Measurements from ENCODE around the gene C17orf100. TPM values are rescaled to one million over a fixed set of nuclear protein-coding genes. Genes with fewer than 3 reads are reported as not detected.
A peak's percentile ranks its signal among the peaks of the same experiment; 100 is the strongest.

C17orf100 gene
- total RNA-seq = 1 to 10 TPM; 1.1 to 1.4 TPM

- peak; percentile 95 for ATAC-seq
- Mint-ChIP-seq H3K27ac (peak within 1 kb of the TSS; percentile 99), H3K27me3 (peaks cover 18% of the 10 kb centered on the region)
Observed at GRCh38 chr17:6651354-6651918, at the start of gene C17orf100, which contains the start of gene MED31. Gene C17orf100, plus strand, starts transcription at chr17:6651762. Its CDS starts 152 bp downstream, at chr17:6651914. Gene MED31, minus strand, starts transcription at chr17:6651605. Its CDS starts 77 bp downstream, at chr17:6651528.

GRCh38 chr17:6602141-6602540, 49.4 kb upstream of the C17orf100 start:
- Mint-ChIP-seq H3K4me3 (no peak overlapping the region), H3K27me3 (no peaks in the 10 kb centered on the region), H3K27ac (no peak overlapping the region), H3K36me3 (peaks cover 22% of the 10 kb centered on the region), H3K9me3 (ENCODE audit: low read depth) (no peaks in the 10 kb centered on the region), H3K4me1 (no peaks in the 10 kb centered on the region)
- no peak for ATAC-seq
- CTCF ChIA-PET = no interaction called here
- no peak for DNase-seq

More at GRCh38 chr17:6651354-6651918, at the start of gene C17orf100, which contains the start of gene MED31:
- Mint-ChIP-seq H3K4me3 (peak within 1 kb of the TSS; percentile 93), H3K9me3 (ENCODE audit: low read depth) (no peaks in the 10 kb centered on the region), H3K4me1 (peaks cover 54% of the 10 kb centered on the region), H3K36me3 (peaks cover 15% of the 10 kb centered on the region)
- peak; percentile 96 for DNase-seq
- CTCF ChIA-PET = interaction anchor here (0.8 to 2.8 kb wide), 6 partner anchors 9 to 178 kb away, joined by 3 to 20 read pairs (median 6); partner anchors contain the start of genes KIAA0753, TXNDC17 and XAF1

GRCh38 chr17:6603744-6604325, 47.7 kb upstream of the C17orf100 start:
- no peak overlapping the region for H3K27ac Mint-ChIP-seq
- H3K9me3 Mint-ChIP-seq (ENCODE audit: low read depth) = no peaks in the 10 kb centered on the region
- CTCF ChIA-PET = interaction anchor here (1.4 kb wide), 1 partner anchor 135 kb away, joined by 3 read pairs; no protein-coding TSS in a partner anchor
- DNase-seq (no peak), ATAC-seq (no peak)
- H3K4me1 Mint-ChIP-seq = no peaks in the 10 kb centered on the region
- H3K27me3 Mint-ChIP-seq = no peaks in the 10 kb centered on the region
- no peak overlapping the region for H3K4me3 Mint-ChIP-seq
- H3K36me3 Mint-ChIP-seq = peaks cover 22% of the 10 kb centered on the region

GRCh38 chr17:6605142-6605541, 46.4 kb upstream of the C17orf100 start:
- no peaks in the 10 kb centered on the region for H3K4me1 Mint-ChIP-seq
- ATAC-seq (no peak), DNase-seq (no peak)
- no peaks in the 10 kb centered on the region for H3K9me3 Mint-ChIP-seq (ENCODE audit: low read depth)
- H3K36me3 Mint-ChIP-seq = peaks cover 25% of the 10 kb centered on the region
- no peak overlapping the region for H3K27ac Mint-ChIP-seq
- CTCF ChIA-PET = interaction anchor here (0.6 to 1.4 kb wide), 2 partner anchors 130 to 136 kb away, joined by 3 read pairs; no protein-coding TSS in a partner anchor
- no peaks in the 10 kb centered on the region for H3K27me3 Mint-ChIP-seq
- H3K4me3 Mint-ChIP-seq = no peak overlapping the region

GRCh38 chr17:6608321-6608720, 43.2 kb upstream of the C17orf100 start:
- Mint-ChIP-seq H3K36me3 (peaks cover 17% of the 10 kb centered on the region), H3K27ac (no peak overlapping the region), H3K27me3 (no peaks in the 10 kb centered on the region), H3K4me3 (no peak overlapping the region), H3K9me3 (ENCODE audit: low read depth) (no peaks in the 10 kb centered on the region), H3K4me1 (no peaks in the 10 kb centered on the region)
- DNase-seq (no peak), ATAC-seq (no peak)
- CTCF ChIA-PET = interaction anchor here (1.2 to 1.8 kb wide), 3 partner anchors 17 to 21 kb away, joined by 3 to 5 read pairs (median 3); no protein-coding TSS in a partner anchor

- DNase-seq (no peak), ATAC-seq (no peak)
- H3K36me3 Mint-ChIP-seq = peaks cover 14% of the 10 kb centered on the region
- H3K27ac Mint-ChIP-seq = no peak overlapping the region
- H3K27me3 Mint-ChIP-seq = no peaks in the 10 kb centered on the region
- no peaks in the 10 kb centered on the region for H3K4me1 Mint-ChIP-seq
- no peaks in the 10 kb centered on the region for H3K9me3 Mint-ChIP-seq (ENCODE audit: low read depth)
- H3K4me3 Mint-ChIP-seq = no peak overlapping the region
- CTCF ChIA-PET = no interaction called here
Observed at GRCh38 chr17:6610011-6610410, 41.6 kb upstream of the C17orf100 start.

- ATAC-seq (no peak), DNase-seq (no peak)
- no peak overlapping the region for H3K27ac Mint-ChIP-seq
- H3K4me1 Mint-ChIP-seq = no peaks in the 10 kb centered on the region
- CTCF ChIA-PET = interaction anchor here (0.9 to 1.1 kb wide), 2 partner anchors 13 to 132 kb away, joined by 3 read pairs; no protein-coding TSS in a partner anchor
- no peak overlapping the region for H3K4me3 Mint-ChIP-seq
- H3K9me3 Mint-ChIP-seq (ENCODE audit: low read depth) = no peaks in the 10 kb centered on the region
- no peaks in the 10 kb centered on the region for H3K27me3 Mint-ChIP-seq
- peaks cover 13% of the 10 kb centered on the region for H3K36me3 Mint-ChIP-seq
Observed at GRCh38 chr17:6611231-6611630, 40.3 kb upstream of the C17orf100 start.

GRCh38 chr17:6623941-6624340, 27.6 kb upstream of the C17orf100 start:
- H3K27me3 Mint-ChIP-seq = no peaks in the 10 kb centered on the region
- CTCF ChIA-PET = no interaction called here
- H3K4me3 Mint-ChIP-seq = no peak overlapping the region
- no peak overlapping the region for H3K27ac Mint-ChIP-seq
- H3K4me1 Mint-ChIP-seq = peaks cover 10% of the 10 kb centered on the region
- ATAC-seq = no peak
- no peak for DNase-seq
- no peaks in the 10 kb centered on the region for H3K9me3 Mint-ChIP-seq (ENCODE audit: low read depth)
- H3K36me3 Mint-ChIP-seq = peaks cover 20% of the 10 kb centered on the region

GRCh38 chr17:6626616-6627015, 24.9 kb upstream of the C17orf100 start:
- Mint-ChIP-seq H3K36me3 (peaks cover 25% of the 10 kb centered on the region), H3K4me3 (no peak overlapping the region), H3K9me3 (ENCODE audit: low read depth) (no peaks in the 10 kb centered on the region), H3K27me3 (no peaks in the 10 kb centered on the region), H3K27ac (no peak overlapping the region), H3K4me1 (peaks cover 14% of the 10 kb centered on the region)
- CTCF ChIA-PET = no interaction called here
- DNase-seq (no peak), ATAC-seq (no peak)

GRCh38 chr17:6627019-6627418, 24.5 kb upstream of the C17orf100 start:
- ATAC-seq (no peak), DNase-seq (no peak)
- H3K9me3 Mint-ChIP-seq (ENCODE audit: low read depth) = no peaks in the 10 kb centered on the region
- H3K27ac Mint-ChIP-seq = no peak overlapping the region
- H3K36me3 Mint-ChIP-seq = peaks cover 25% of the 10 kb centered on the region
- H3K27me3 Mint-ChIP-seq = no peaks in the 10 kb centered on the region
- peaks cover 14% of the 10 kb centered on the region for H3K4me1 Mint-ChIP-seq
- H3K4me3 Mint-ChIP-seq = no peak overlapping the region
- CTCF ChIA-PET = no interaction called here

- H3K4me1 Mint-ChIP-seq = peaks cover 14% of the 10 kb centered on the region
- DNase-seq (no peak), ATAC-seq (no peak)
- H3K4me3 Mint-ChIP-seq = no peak overlapping the region
- no peaks in the 10 kb centered on the region for H3K9me3 Mint-ChIP-seq (ENCODE audit: low read depth)
- CTCF ChIA-PET = no interaction called here
- no peaks in the 10 kb centered on the region for H3K27me3 Mint-ChIP-seq
- H3K36me3 Mint-ChIP-seq = peaks cover 47% of the 10 kb centered on the region
- H3K27ac Mint-ChIP-seq = no peak overlapping the region
Observed at GRCh38 chr17:6630390-6630789, 21.2 kb upstream of the C17orf100 start.

GRCh38 chr17:6632530-6632929, 19.0 kb upstream of the C17orf100 start:
- no peaks in the 10 kb centered on the region for H3K9me3 Mint-ChIP-seq (ENCODE audit: low read depth)
- no peak for ATAC-seq
- DNase-seq = no peak
- H3K27ac Mint-ChIP-seq = no peak overlapping the region
- peaks cover 44% of the 10 kb centered on the region for H3K36me3 Mint-ChIP-seq
- CTCF ChIA-PET = no interaction called here
- H3K4me3 Mint-ChIP-seq = no peak overlapping the region
- no peaks in the 10 kb centered on the region for H3K27me3 Mint-ChIP-seq
- H3K4me1 Mint-ChIP-seq = peaks cover 13% of the 10 kb centered on the region

- DNase-seq (no peak), ATAC-seq (no peak)
- Mint-ChIP-seq H3K4me1 (peaks cover 10% of the 10 kb centered on the region), H3K27me3 (no peaks in the 10 kb centered on the region), H3K36me3 (peaks cover 38% of the 10 kb centered on the region), H3K4me3 (no peak overlapping the region), H3K27ac (no peak overlapping the region), H3K9me3 (ENCODE audit: low read depth) (no peaks in the 10 kb centered on the region)
- CTCF ChIA-PET = no interaction called here
Observed at GRCh38 chr17:6633263-6633662, 18.3 kb upstream of the C17orf100 start.

GRCh38 chr17:6636105-6636504, 15.5 kb upstream of the C17orf100 start:
- DNase-seq (no peak), ATAC-seq (no peak)
- H3K9me3 Mint-ChIP-seq (ENCODE audit: low read depth) = no peaks in the 10 kb centered on the region
- peaks cover 27% of the 10 kb centered on the region for H3K36me3 Mint-ChIP-seq
- CTCF ChIA-PET = no interaction called here
- no peak overlapping the region for H3K4me3 Mint-ChIP-seq
- H3K4me1 Mint-ChIP-seq = peaks cover 18% of the 10 kb centered on the region
- H3K27me3 Mint-ChIP-seq = no peaks in the 10 kb centered on the region
- H3K27ac Mint-ChIP-seq = no peak overlapping the region

All from activated CD8-positive, alpha-beta memory T cell treated with anti-CD3 and anti-CD28 coated beads, Interleukin-2, amount 10 ng/mL, durations not matched to agents 7 days and 5 days (primary cell).